AG04450 (cell line): ENCODE results near the gene LRFN4. TPM values are rescaled to one million over a fixed set of nuclear protein-coding genes. Genes with fewer than 3 reads are reported as not detected.

Experiments
- CTCF ChIA-PET: fragments of 300-600, 350-600 bp; formaldehyde crosslinking; extraction: SDS; loops from one replicate; lab custom pipeline; 2022; ENCODE audit warnings: antibody characterized with exemption, inconsistent platforms; lab: Charles Lee
- POLR2A ChIA-PET: fragments of 350-600 bp; formaldehyde crosslinking; extraction: SDS; loops from one replicate; lab custom pipeline; 2021; ENCODE audit warnings: antibody characterized with exemption, inconsistent platforms; lab: Yijun Ruan, JAX
- DNase-seq: peaks from one replicate; pipeline ENCODE4 v3.0.0-alpha.2; 2011; ENCODE audit warnings: low read depth, low spot score
- H3K27ac ChIP-seq: one replicate; pipeline ENCODE4 v1.5.1; 2012; ENCODE audit warnings: low read depth, low read length, control low read depth
- H3K27me3 ChIP-seq: one replicate; pipeline ENCODE4 v1.6.0; 2012; ENCODE audit warnings: low read length; ENCODE audit not compliant: control insufficient read depth, insufficient read depth
- H3K4me3 ChIP-seq: 2 replicates; pipeline ENCODE4 v1.5.1; 2011; ENCODE audit warnings: mild to moderate bottlenecking, low read depth, low read length, control low read depth
- H3K9me3 ChIP-seq: 2 replicates; pipeline ENCODE4 v1.5.1; 2012; ENCODE audit warnings: low read length; ENCODE audit not compliant: control insufficient read depth, insufficient read depth
- polyA plus RNA-seq: library from polyadenylated mRNA; depleted of rRNA; stranded (reverse); fragments of >200 nt; gene quantifications from 2 replicates; pipeline ENCODE4 v1.2.3, GENCODE V29; 2011
- TF ChIP-seq, protein P1 (sequence below): IDR thresholded peaks from 2 replicates; pipeline ENCODE4 v1.5.1; 2011; ENCODE audit warnings: low read depth, low read length, control low read depth, inconsistent platforms

The LRFN4 gene
- polyA plus RNA-seq, 1 experiment: 5.5 TPM

DNA sequence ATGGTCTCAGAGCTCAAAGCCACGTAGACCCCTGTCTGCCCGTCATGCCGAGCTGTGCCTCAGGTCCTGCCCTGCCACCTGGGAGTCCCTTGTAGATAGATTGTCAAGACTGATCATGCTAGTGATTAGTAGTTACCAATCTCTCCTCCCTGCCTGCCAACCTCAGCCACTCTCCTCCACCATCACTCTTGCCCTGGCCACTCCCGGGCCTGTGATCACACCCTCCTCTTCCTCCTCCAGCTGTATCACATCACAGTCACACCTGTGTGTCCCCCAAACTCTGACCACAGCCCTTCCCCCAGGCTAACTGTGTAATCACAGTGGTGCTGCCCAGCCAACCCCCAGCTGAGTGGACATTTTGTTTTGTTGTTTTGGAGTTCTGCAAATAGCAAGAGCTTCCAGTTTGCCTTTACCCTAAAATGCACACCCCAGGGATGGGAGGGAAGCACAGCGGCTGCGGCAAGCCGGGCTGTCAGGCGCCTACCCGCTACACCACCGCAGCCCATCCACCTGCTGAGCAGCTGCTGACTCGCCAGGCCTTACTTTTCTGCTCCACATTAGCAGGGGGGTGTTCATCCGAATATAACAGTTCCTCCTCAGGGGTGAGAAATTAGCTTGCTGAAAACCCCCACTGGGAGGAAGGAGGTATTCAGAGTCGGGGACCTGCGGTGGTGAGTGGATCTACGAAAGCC lies 45.8 kb downstream of the LRFN4 start:
- H3K27ac ChIP-seq: no peak overlapping the region
- no peaks in the 10 kb centered on the region for H3K27me3 ChIP-seq
- TF ChIP-seq, protein P1, sequence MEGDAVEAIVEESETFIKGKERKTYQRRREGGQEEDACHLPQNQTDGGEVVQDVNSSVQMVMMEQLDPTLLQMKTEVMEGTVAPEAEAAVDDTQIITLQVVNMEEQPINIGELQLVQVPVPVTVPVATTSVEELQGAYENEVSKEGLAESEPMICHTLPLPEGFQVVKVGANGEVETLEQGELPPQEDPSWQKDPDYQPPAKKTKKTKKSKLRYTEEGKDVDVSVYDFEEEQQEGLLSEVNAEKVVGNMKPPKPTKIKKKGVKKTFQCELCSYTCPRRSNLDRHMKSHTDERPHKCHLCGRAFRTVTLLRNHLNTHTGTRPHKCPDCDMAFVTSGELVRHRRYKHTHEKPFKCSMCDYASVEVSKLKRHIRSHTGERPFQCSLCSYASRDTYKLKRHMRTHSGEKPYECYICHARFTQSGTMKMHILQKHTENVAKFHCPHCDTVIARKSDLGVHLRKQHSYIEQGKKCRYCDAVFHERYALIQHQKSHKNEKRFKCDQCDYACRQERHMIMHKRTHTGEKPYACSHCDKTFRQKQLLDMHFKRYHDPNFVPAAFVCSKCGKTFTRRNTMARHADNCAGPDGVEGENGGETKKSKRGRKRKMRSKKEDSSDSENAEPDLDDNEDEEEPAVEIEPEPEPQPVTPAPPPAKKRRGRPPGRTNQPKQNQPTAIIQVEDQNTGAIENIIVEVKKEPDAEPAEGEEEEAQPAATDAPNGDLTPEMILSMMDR: no peak
- DNase-seq: no peak
- no peak overlapping the region for H3K4me3 ChIP-seq
- POLR2A ChIA-PET: no interaction called here
- CTCF ChIA-PET: no interaction called here
- H3K9me3 ChIP-seq: no peaks in the 10 kb centered on the region

DNA sequence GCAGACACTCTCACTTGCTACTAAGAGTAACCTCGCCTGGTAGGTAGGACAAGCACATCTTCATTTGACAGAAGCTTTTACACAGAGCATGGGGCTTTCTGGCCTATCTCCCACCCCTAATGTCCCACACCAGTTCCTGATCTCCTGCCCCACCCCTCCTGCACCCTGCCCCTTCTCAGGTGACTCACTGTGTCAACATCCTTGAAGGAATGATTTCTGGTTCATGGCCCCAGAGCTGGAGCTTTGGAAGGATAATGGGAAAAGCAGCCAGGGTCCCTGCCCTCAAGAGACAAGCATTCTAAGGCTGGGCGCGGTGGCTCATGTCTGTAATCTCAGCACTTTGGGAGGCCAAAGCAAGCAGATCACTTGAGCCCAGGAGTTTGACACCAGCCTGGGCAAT lies 47.2 kb downstream of the LRFN4 start:
- ChIA-PET CTCF (no interaction called here), POLR2A (no interaction called here)
- H3K4me3 ChIP-seq: no peak overlapping the region
- H3K27ac ChIP-seq: no peak overlapping the region
- TF ChIP-seq, protein P1: no peak
- no peaks in the 10 kb centered on the region for H3K27me3 ChIP-seq
- no peak for DNase-seq
- no peaks in the 10 kb centered on the region for H3K9me3 ChIP-seq

DNA sequence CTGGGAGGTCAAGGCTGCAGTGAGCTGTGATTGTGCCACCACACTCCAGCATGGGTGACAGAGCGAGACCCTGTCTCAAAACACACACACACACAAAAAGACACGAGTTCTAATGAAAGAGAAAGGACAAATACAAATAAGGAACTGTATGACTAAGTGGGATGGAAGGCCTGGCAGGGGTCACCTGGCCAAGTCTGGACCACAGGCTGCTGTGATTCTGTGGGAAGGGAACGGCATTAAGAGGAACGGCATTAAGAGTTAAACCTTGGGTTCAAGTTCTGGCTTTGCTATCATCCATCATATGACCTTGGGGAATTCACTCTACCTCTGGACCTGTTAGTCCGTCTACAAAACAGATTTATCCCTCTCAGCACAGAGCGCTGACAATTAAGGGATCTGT lies 47.7 kb downstream of the LRFN4 start:
- ChIA-PET POLR2A (no interaction called here), CTCF (no interaction called here)
- DNase-seq: no peak
- no peak overlapping the region for H3K4me3 ChIP-seq
- H3K27ac ChIP-seq: no peak overlapping the region
- H3K9me3 ChIP-seq: no peaks in the 10 kb centered on the region
- TF ChIP-seq, protein P1: no peak
- no peaks in the 10 kb centered on the region for H3K27me3 ChIP-seq

DNA sequence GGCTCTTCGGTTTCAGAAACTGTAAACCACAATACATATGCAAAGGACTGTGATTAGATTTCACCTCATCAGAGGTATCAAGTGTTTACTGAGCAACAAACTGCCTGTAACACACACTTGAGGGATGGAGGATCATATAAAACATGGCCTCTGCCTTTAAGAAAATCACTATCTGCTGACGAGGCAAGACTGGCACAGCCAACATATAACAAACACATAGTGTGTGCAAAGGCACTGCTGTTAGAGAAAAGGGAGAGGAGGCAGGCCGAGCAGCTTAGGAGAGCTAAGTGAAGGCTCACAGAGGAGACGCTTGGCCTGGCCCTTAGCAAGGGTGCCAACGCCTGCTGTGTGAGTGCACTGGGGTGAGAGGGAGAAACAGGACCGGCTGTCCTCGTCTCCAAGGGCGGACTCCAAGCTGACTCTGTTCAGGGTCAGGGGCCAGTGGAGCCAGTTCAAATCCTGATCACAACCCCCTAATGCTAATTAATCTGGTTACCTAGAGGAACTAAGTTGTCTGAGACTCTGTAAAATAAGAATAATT lies 48.2 kb downstream of the LRFN4 start:
- TF ChIP-seq, protein P1: no peak
- Histone ChIP-seq H3K27me3 (no peaks in the 10 kb centered on the region), H3K27ac (no peak overlapping the region), H3K9me3 (no peaks in the 10 kb centered on the region), H3K4me3 (no peak overlapping the region)
- no peak for DNase-seq
- CTCF ChIA-PET: interaction anchor here (0.6 kb wide), 1 partner anchor 30 kb away, joined by 3 read pairs; no protein-coding TSS in a partner anchor
- POLR2A ChIA-PET: no interaction called here

DNA sequence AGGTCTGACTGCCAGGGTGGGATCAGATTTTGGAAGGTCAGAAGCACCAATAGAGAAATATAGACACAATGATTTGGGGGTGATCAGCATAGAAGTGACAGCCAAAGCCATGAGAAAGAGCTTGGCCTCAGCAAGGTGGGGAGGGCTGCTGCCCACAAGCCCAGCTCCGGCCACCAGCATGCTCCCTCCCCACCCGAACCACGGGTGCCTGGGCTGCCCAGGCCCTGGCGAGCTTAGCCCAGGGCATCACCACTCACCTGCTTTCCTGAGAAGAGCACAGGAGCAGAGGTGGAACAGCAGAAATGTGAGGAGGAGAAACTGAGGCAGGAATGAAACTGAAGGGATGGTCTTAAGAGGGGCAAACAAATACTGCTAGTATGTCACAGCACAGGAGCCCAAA lies 48.8 kb downstream of the LRFN4 start:
- no peaks in the 10 kb centered on the region for H3K9me3 ChIP-seq
- TF ChIP-seq, protein P1: no peak
- no peak for DNase-seq
- no peak overlapping the region for H3K27ac ChIP-seq
- no peak overlapping the region for H3K4me3 ChIP-seq
- ChIA-PET POLR2A (no interaction called here), CTCF (interaction anchor here (0.6 kb wide), 1 partner anchor 30 kb away, joined by 3 read pairs; no protein-coding TSS in a partner anchor)
- no peaks in the 10 kb centered on the region for H3K27me3 ChIP-seq
